ENCODE measurements around the gene OR10A2. TPM values are rescaled to one million over a fixed set of nuclear protein-coding genes. Genes with fewer than 3 reads are reported as not detected.
"Not testable (repeated sequence)": the region's sequence is repeated elsewhere in the genome, so short reads cannot be mapped to it uniquely, and the experiment has no call there.

OR10A2 gene
- total and polyA plus RNA-seq, 2 experiments from 2014 or later, result 0.10 TPM; not detected in 1

DNA sequence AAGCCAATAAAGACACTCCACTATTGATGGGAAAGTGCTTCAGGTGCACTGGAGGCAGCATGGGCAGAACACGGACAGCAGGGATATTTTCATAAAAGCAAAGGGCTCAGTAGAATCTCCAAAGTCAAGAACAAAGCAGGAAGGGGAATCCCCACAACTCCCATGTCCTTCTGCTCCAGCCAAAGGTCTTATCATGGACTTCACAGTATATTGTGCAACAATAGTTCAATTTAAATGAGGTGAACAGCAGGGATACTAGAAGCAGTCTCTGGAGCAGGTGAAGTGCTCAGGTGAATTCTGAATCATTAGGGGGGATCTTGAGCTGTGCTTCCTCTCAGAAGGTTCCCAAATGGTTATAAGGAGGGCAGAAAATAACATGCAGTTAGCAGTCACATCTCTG is 36.1 kb downstream of the OR10A2 start:
- no peak for DNase-seq
- no peaks in the 10 kb centered on the region for H3K36me3 ChIP-seq (ENCODE audit: low read depth)
- no peak for TF ChIP-seq EZH2 (IDR thresholded peaks at IDR 0.05; ENCODE audit: insufficient read depth, poor library complexity, severe bottlenecking)
- TF ChIP-seq EZH2phosphoT487 (IDR thresholded peaks at IDR 0.05; ENCODE audit: insufficient read depth, low read depth), result no peak
- H4K20me1 ChIP-seq (ENCODE audit: insufficient read depth), result no peaks in the 10 kb centered on the region
- no peaks in the 10 kb centered on the region for H3K27me3 ChIP-seq (replicated peaks; ENCODE audit: insufficient read depth)
- no peak overlapping the region for H3K9ac ChIP-seq
- no peak overlapping the region for H2AFZ ChIP-seq
- H3F3A ChIP-seq (ENCODE audit: insufficient read depth), result no peaks in the 10 kb centered on the region
- no peaks in the 10 kb centered on the region for H3K9me3 ChIP-seq (ENCODE audit: low read depth)
- H3K27ac ChIP-seq, result no peak overlapping the region
- no peaks in the 10 kb centered on the region for H3K9me2 ChIP-seq (ENCODE audit: insufficient read depth)
- no peaks in the 10 kb centered on the region for H3K79me2 ChIP-seq (ENCODE audit: insufficient read depth)
- no peak overlapping the region for H3K4me3 ChIP-seq
- 80 to 90% methylated on average over 1 of the region's 1 CpG for WGBS, 2 experiments (ENCODE audit: low coverage in 1 of 2, low lambda C conversion rate in 2 of 2, missing lambda C conversion rate in 2 of 2)
- H3K4me2 ChIP-seq (ENCODE audit: unreplicated experiment), result no peak overlapping the region
- in situ Hi-C loops (cut with MboI), result no loop called here
- H3K4me1 ChIP-seq (ENCODE audit: insufficient read depth), result no peaks in the 10 kb centered on the region

- Histone ChIP-seq H3K4me3 (no peak overlapping the region), H3K9me2 (ENCODE audit: insufficient read depth) (no peaks in the 10 kb centered on the region), H3F3A (ENCODE audit: insufficient read depth) (no peaks in the 10 kb centered on the region), H3K36me3 (ENCODE audit: low read depth) (no peaks in the 10 kb centered on the region), H4K20me1 (ENCODE audit: insufficient read depth) (no peaks in the 10 kb centered on the region), H3K27ac (no peak overlapping the region), H2AFZ (no peak overlapping the region), H3K9me3 (ENCODE audit: low read depth) (no peaks in the 10 kb centered on the region), H3K27me3 (replicated peaks; ENCODE audit: insufficient read depth) (no peaks in the 10 kb centered on the region), H3K79me2 (ENCODE audit: insufficient read depth) (no peaks in the 10 kb centered on the region), H3K4me2 (ENCODE audit: unreplicated experiment) (no peak overlapping the region), H3K9ac (no peak overlapping the region), H3K4me1 (ENCODE audit: insufficient read depth) (no peaks in the 10 kb centered on the region)
- 35 to 58% methylated on average over 2 of the region's 2 CpGs for WGBS, 2 experiments (ENCODE audit: low coverage in 1 of 2, low lambda C conversion rate in 2 of 2, missing lambda C conversion rate in 2 of 2)
- TF ChIP-seq EZH2 (IDR thresholded peaks at IDR 0.05; ENCODE audit: insufficient read depth, poor library complexity, severe bottlenecking), result no peak
- TF ChIP-seq EZH2phosphoT487 (IDR thresholded peaks at IDR 0.05; ENCODE audit: insufficient read depth, low read depth), result no peak
- peak; percentile 6 for DNase-seq
- in situ Hi-C loops (cut with MboI), result no loop called here
Measured at GRCh38 chr11:6900327-6900999, 37.6 kb downstream of the OR10A2 start.

DNA sequence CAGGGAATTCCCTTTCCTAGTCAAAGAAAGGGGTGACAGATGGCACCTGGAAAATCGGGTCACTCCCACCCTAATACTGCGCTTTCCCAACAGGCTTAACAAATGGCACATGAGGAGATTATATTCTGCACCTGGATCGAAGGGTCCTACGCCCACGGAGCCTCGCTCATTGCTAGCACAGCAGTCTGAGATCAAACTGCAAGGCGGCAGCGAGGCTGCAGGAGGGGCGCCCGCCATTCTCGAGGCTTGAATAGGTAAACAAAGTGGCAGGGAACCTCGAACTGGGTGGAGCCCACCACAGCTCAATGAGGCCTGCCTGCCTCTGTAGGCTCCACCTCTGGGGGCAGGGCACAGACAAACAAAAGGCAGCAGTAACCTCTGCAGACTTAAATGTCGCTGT is 41.9 kb downstream of the OR10A2 start:
- H3K27ac ChIP-seq; in situ Hi-C loops (cut with MboI); H3K9ac ChIP-seq; H3K4me2 ChIP-seq (ENCODE audit: unreplicated experiment); H3K4me3 ChIP-seq; H2AFZ ChIP-seq; H4K20me1 ChIP-seq (ENCODE audit: insufficient read depth); DNase-seq; H3K36me3 ChIP-seq (ENCODE audit: low read depth); H3K4me1 ChIP-seq (ENCODE audit: insufficient read depth); H3K79me2 ChIP-seq (ENCODE audit: insufficient read depth); H3F3A ChIP-seq (ENCODE audit: insufficient read depth); H3K9me3 ChIP-seq (ENCODE audit: low read depth); H3K27me3 ChIP-seq (replicated peaks; ENCODE audit: insufficient read depth); H3K9me2 ChIP-seq (ENCODE audit: insufficient read depth): not testable (repeated sequence)
- WGBS, 2 experiments (ENCODE audit: low coverage in 1 of 2, low lambda C conversion rate in 2 of 2, missing lambda C conversion rate in 2 of 2), result 69 to 78% methylated on average over 13 of the region's 13 CpGs

DNA sequence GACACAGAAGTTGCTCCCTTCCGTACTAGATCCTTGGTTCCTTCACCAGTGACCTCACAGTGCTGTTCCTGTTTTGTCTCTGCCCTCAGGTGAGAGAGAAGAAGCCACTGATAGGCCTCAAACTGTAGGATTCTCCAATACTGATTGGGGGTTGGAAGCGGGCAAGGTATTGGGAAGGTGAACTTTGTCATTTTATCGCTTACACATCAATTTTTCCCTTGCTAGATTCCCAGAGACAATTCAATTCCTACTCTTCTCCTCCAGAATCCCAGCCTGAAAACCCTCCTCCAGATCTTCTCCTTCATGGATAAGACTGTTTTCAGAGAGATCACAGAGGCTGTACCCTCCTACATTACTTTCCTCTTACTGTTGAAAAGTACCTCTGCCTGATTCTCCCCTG is 48.5 kb downstream of the OR10A2 start:
- 92 to 95% methylated on average over 3 of the region's 3 CpGs for WGBS, 2 experiments (ENCODE audit: low coverage in 1 of 2, low lambda C conversion rate in 2 of 2, missing lambda C conversion rate in 2 of 2)
- Histone ChIP-seq H3K27me3 (replicated peaks; ENCODE audit: insufficient read depth) (no peaks in the 10 kb centered on the region), H3K4me2 (ENCODE audit: unreplicated experiment) (no peak overlapping the region), H3F3A (ENCODE audit: insufficient read depth) (no peaks in the 10 kb centered on the region), H3K27ac (no peak overlapping the region), H3K9me3 (ENCODE audit: low read depth) (no peaks in the 10 kb centered on the region), H3K36me3 (ENCODE audit: low read depth) (no peaks in the 10 kb centered on the region), H3K9me2 (ENCODE audit: insufficient read depth) (no peaks in the 10 kb centered on the region), H3K79me2 (ENCODE audit: insufficient read depth) (no peaks in the 10 kb centered on the region), H2AFZ (no peak overlapping the region), H3K4me1 (ENCODE audit: insufficient read depth) (no peaks in the 10 kb centered on the region), H3K4me3 (no peak overlapping the region), H3K9ac (no peak overlapping the region), H4K20me1 (ENCODE audit: insufficient read depth) (no peaks in the 10 kb centered on the region)
- no peak for DNase-seq
- in situ Hi-C loops (cut with MboI), result no loop called here
- TF ChIP-seq EZH2 (IDR thresholded peaks at IDR 0.05; ENCODE audit: insufficient read depth, poor library complexity, severe bottlenecking), result no peak
- no peak for TF ChIP-seq EZH2phosphoT487 (IDR thresholded peaks at IDR 0.05; ENCODE audit: insufficient read depth, low read depth)

- Histone ChIP-seq H3K27ac (no peak overlapping the region; the same call in 1 of the 2 replicates), H3K4me2 (ENCODE audit: unreplicated experiment) (no peak overlapping the region), H2AFZ (no peak overlapping the region), H3K9me2 (ENCODE audit: insufficient read depth) (no peaks in the 10 kb centered on the region), H3K9me3 (ENCODE audit: low read depth) (no peaks in the 10 kb centered on the region), H3K79me2 (ENCODE audit: insufficient read depth) (no peaks in the 10 kb centered on the region), H3K36me3 (ENCODE audit: low read depth) (no peaks in the 10 kb centered on the region), H3K4me3 (no peak overlapping the region), H3K4me1 (ENCODE audit: insufficient read depth) (no peaks in the 10 kb centered on the region), H4K20me1 (ENCODE audit: insufficient read depth) (no peaks in the 10 kb centered on the region), H3K27me3 (replicated peaks; ENCODE audit: insufficient read depth) (no peaks in the 10 kb centered on the region), H3F3A (ENCODE audit: insufficient read depth) (no peaks in the 10 kb centered on the region), H3K9ac (no peak overlapping the region)
- peak; percentile 44 for DNase-seq
- TF ChIP-seq EZH2phosphoT487 (IDR thresholded peaks at IDR 0.05; ENCODE audit: insufficient read depth, low read depth) (no peak), EZH2 (IDR thresholded peaks at IDR 0.05; ENCODE audit: insufficient read depth, poor library complexity, severe bottlenecking) (no peak)
- in situ Hi-C loops (cut with MboI), result no loop called here
- WGBS, 2 experiments (ENCODE audit: low coverage in 1 of 2, low lambda C conversion rate in 2 of 2, missing lambda C conversion rate in 2 of 2), result 45 to 48% methylated on average over 3 of the region's 3 CpGs
Measured at GRCh38 chr11:6911948-6912347, 49.1 kb downstream of the OR10A2 start.

Measured in GM23248 (cell line).